Measurements from ENCODE around the gene UBE2L6.

The UBE2L6 gene

GRCh38 chr11:57512646-57513451, 54.6 kb downstream of the UBE2L6 start:
- ChIA-PET POLR2A (interaction anchor here (1.6 kb wide), 1 partner anchor 19 kb away, joined by 4 read pairs; no protein-coding TSS in a partner anchor), CTCF (interaction anchor here (0.7 to 6.7 kb wide), 6 partner anchors 11 to 129 kb away, joined by 3 to 71 read pairs (median 4); no protein-coding TSS in a partner anchor)
- Histone ChIP-seq H3K4me3 (ENCODE audit: low read depth, low read length) (no peak overlapping the region), H3K36me3 (ENCODE audit: control insufficient read depth in 2 of 2, insufficient read depth in 1 of 2, low read length in 2 of 2) (no peaks in the 10 kb centered on the region), H3K27ac (ENCODE audit: extremely low read depth, low read depth, low read length) (no peak overlapping the region), H3K9me3 (ENCODE audit: control insufficient read depth, insufficient read depth, low read depth, low read length) (no peaks in the 10 kb centered on the region), H3K4me1 (ENCODE audit: control insufficient read depth, insufficient read depth, low read length) (no peaks in the 10 kb centered on the region)
- TF ChIP-seq ZNF280D (tag by site-specific recombination; IDR thresholded peaks at IDR 0.05) (no peak), ZNF76 (tag by site-specific recombination; IDR thresholded peaks at IDR 0.05; ENCODE audit: borderline replicate concordance, low read depth) (no peak), ZNF785 (tag by site-specific recombination; IDR thresholded peaks at IDR 0.05) (no peak), SCRT1 (tag by site-specific recombination; IDR thresholded peaks at IDR 0.05; ENCODE audit: borderline replicate concordance) (peak; percentile 18; the same call in 1 of the 2 replicates), PRDM1 (tag by site-specific recombination; IDR thresholded peaks at IDR 0.05) (no peak), KLF1 (tag by site-specific recombination; IDR thresholded peaks at IDR 0.05) (no peak), ZBTB26 (tag by site-specific recombination; optimal IDR thresholded peaks at IDR 0.05) (no peak), PRDM10 (tag by site-specific recombination; IDR thresholded peaks at IDR 0.05) (peak; percentile 74), SCRT2 (tag by site-specific recombination; IDR thresholded peaks at IDR 0.05) (peak; percentile 73; the same call in 1 of the 2 replicates), ZNF701 (tag by site-specific recombination; IDR thresholded peaks at IDR 0.05) (no peak), IKZF3 (tag by site-specific recombination; IDR thresholded peaks at IDR 0.05) (peak; percentile 23; the same call in 1 of the 2 replicates), ZNF341 (tag by site-specific recombination; IDR thresholded peaks at IDR 0.05; ENCODE audit: low read depth) (peak; percentile 70)

- no peak overlapping the region for H3K27ac ChIP-seq (ENCODE audit: extremely low read depth, low read depth, low read length)
- H3K4me1 ChIP-seq (ENCODE audit: control insufficient read depth, insufficient read depth, low read length), result no peaks in the 10 kb centered on the region
- ChIA-PET CTCF (interaction anchor here (0.5 to 2.2 kb wide), 8 partner anchors 15 to 233 kb away, joined by 3 to 10 read pairs (median 4); partner anchors contain the start of gene RTN4RL2), POLR2A (no interaction called here)
- H3K9me3 ChIP-seq (ENCODE audit: control insufficient read depth, insufficient read depth, low read depth, low read length), result no peaks in the 10 kb centered on the region
- peak; percentile 87 for TF ChIP-seq PRDM4 (tag by site-specific recombination; IDR thresholded peaks at IDR 0.05)
- TF ChIP-seq ZNF626 (tag by site-specific recombination; IDR thresholded peaks at IDR 0.05), result no peak
- peak; percentile 17; the same call in 1 of the 2 replicates for TF ChIP-seq ZNF629 (tag by site-specific recombination; IDR thresholded peaks at IDR 0.05)
- TF ChIP-seq ZNF664 (tag by site-specific recombination; IDR thresholded peaks at IDR 0.05), result 0 out of 2 replicates have a peak, but pooled peaks have one; percentile 6
- TF ChIP-seq ATF2 (tag by site-specific recombination; IDR thresholded peaks at IDR 0.05; ENCODE audit: low read depth), result 0 out of 2 replicates have a peak, but pooled peaks have one; percentile 60
- H3K4me3 ChIP-seq (ENCODE audit: low read depth, low read length), result no peak overlapping the region
- H3K36me3 ChIP-seq (ENCODE audit: control insufficient read depth in 2 of 2, insufficient read depth in 1 of 2, low read length in 2 of 2), result no peaks in the 10 kb centered on the region
Measured at GRCh38 chr11:57511741-57512430, 55.6 kb downstream of the UBE2L6 start.
